ENCODE measurements around the gene SLC6A5.

Gene SLC6A5

DNA sequence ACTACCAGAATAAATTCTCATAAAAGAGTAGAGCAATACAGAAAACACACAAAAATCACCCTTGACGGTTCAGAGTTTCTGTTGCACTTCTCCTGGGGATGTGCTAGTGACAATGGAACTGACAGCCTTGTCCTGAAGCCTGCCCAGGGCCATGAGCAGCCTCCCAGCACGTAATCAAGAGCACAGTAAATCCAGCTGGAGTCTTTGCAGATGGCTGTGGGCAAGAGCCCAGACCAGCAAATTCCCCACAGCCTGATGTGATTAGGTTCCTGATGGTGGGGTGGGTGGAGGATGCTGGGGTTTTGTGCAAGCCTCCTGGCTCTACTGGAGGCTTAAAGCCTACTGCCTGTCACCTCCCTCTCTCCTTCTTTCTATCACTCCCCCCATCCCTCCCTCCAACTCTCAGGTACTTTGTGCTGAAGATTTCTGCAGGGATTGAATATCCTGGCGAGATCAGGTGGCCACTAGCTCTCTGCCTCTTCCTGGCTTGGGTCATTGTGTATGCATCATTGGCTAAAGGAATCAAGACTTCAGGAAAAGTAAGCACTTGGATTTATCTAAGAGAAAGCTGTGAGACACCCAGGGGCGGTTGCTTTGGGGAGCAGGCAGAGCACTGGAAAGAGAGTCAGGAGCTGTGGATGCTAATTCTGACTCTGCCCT, 18.1 kb downstream of the SLC6A5 start:
- TF ChIP-seq EZH2 (IDR thresholded peaks at IDR 0.05; ENCODE audit: borderline replicate concordance, low read depth, low read length, severe bottlenecking) = no peak
- TF ChIP-seq, protein P1, sequence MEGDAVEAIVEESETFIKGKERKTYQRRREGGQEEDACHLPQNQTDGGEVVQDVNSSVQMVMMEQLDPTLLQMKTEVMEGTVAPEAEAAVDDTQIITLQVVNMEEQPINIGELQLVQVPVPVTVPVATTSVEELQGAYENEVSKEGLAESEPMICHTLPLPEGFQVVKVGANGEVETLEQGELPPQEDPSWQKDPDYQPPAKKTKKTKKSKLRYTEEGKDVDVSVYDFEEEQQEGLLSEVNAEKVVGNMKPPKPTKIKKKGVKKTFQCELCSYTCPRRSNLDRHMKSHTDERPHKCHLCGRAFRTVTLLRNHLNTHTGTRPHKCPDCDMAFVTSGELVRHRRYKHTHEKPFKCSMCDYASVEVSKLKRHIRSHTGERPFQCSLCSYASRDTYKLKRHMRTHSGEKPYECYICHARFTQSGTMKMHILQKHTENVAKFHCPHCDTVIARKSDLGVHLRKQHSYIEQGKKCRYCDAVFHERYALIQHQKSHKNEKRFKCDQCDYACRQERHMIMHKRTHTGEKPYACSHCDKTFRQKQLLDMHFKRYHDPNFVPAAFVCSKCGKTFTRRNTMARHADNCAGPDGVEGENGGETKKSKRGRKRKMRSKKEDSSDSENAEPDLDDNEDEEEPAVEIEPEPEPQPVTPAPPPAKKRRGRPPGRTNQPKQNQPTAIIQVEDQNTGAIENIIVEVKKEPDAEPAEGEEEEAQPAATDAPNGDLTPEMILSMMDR (IDR thresholded peaks at IDR 0.05; ENCODE audit: borderline replicate concordance, extremely low read depth, low read length, poor library complexity, severe bottlenecking) = no peak
- Histone ChIP-seq H3K27me3 (ENCODE audit: insufficient read depth, low read length, poor library complexity) (peaks cover 2% of the 10 kb centered on the region), H3K27ac (ENCODE audit: low read length) (no peak overlapping the region), H3K4me1 (ENCODE audit: insufficient read depth, low read length) (no peaks in the 10 kb centered on the region), H3K4me3 (ENCODE audit: low read depth in 1 of 2, low read length in 2 of 2) (no peak overlapping the region), H3K79me2 (ENCODE audit: insufficient read depth, low read length) (no peaks in the 10 kb centered on the region), H3K9me3 (ENCODE audit: insufficient read depth, low read length, severe bottlenecking) (no peaks in the 10 kb centered on the region), H3K36me3 (ENCODE audit: insufficient read depth, low read length) (no peaks in the 10 kb centered on the region), H3K9ac (ENCODE audit: low read depth, low read length) (no peak overlapping the region), H2AFZ (ENCODE audit: low read depth, low read length) (no peak overlapping the region), H3K4me2 (ENCODE audit: insufficient read depth, low read length) (no peak overlapping the region), H4K20me1 (ENCODE audit: insufficient read depth, low read length) (no peaks in the 10 kb centered on the region)
- ATAC-seq (ENCODE audit: insufficient read depth, low read depth) (no peak), DNase-seq (no peak)

DNA sequence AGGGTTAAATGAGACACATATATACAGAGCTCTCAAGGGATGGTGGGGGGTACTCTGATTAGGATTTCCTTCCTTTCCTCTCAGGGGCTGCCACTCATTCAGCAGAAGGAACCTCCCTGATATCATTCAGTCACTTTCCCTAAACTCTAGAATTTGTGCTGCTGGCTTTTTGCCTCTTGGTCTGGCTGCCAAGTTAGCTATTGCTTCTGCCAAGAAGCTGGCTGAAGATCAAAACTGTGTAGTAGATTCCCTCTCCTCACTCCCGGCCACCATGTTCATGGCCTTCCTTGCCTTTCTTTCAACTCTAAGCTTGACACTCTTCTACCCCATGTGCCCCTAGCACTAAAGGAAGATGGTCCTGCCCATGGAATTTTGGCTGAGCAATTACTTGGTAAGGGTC, 18.7 kb downstream of the SLC6A5 start:
- H3K79me2 ChIP-seq (ENCODE audit: insufficient read depth, low read length) = no peaks in the 10 kb centered on the region
- no peaks in the 10 kb centered on the region for H3K4me1 ChIP-seq (ENCODE audit: insufficient read depth, low read length)
- H3K27ac ChIP-seq (ENCODE audit: low read length) = no peak overlapping the region
- no peak for ATAC-seq (ENCODE audit: insufficient read depth, low read depth)
- H3K4me3 ChIP-seq (ENCODE audit: low read depth in 1 of 2, low read length in 2 of 2) = no peak overlapping the region
- no peak overlapping the region for H3K9ac ChIP-seq (ENCODE audit: low read depth, low read length)
- peaks cover 2% of the 10 kb centered on the region for H3K27me3 ChIP-seq (ENCODE audit: insufficient read depth, low read length, poor library complexity)
- no peak overlapping the region for H3K4me2 ChIP-seq (ENCODE audit: insufficient read depth, low read length)
- TF ChIP-seq, protein P1 (IDR thresholded peaks at IDR 0.05; ENCODE audit: borderline replicate concordance, extremely low read depth, low read length, poor library complexity, severe bottlenecking) = no peak
- TF ChIP-seq EZH2 (IDR thresholded peaks at IDR 0.05; ENCODE audit: borderline replicate concordance, low read depth, low read length, severe bottlenecking) = no peak
- H3K36me3 ChIP-seq (ENCODE audit: insufficient read depth, low read length) = no peaks in the 10 kb centered on the region
- no peak overlapping the region for H2AFZ ChIP-seq (ENCODE audit: low read depth, low read length)
- H4K20me1 ChIP-seq (ENCODE audit: insufficient read depth, low read length) = no peaks in the 10 kb centered on the region
- DNase-seq = no peak
- H3K9me3 ChIP-seq (ENCODE audit: insufficient read depth, low read length, severe bottlenecking) = no peaks in the 10 kb centered on the region

DNA sequence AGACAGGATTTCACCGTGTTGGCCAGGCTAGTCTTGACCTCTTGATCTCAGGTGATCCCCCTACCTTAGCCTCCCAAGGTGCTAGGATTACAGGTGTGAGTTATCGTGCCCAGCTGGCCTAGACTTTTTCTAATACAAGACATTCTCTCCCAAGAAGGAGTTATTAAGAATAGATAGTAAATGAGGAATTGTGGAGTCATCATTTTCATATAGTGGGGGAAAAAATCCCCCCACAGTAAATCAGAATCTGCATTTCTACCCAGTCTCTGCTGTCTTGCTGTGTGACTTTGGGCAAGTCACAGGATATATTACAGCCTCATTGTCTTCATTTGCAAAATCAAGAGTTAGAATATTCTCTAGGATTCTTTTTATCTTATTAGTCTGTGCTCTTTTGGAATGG, 21.6 kb downstream of the SLC6A5 start:
- Histone ChIP-seq H3K27ac (ENCODE audit: low read length) (no peak overlapping the region), H3K9ac (ENCODE audit: low read depth, low read length) (no peak overlapping the region), H3K4me2 (ENCODE audit: insufficient read depth, low read length) (no peak overlapping the region), H3K9me3 (ENCODE audit: insufficient read depth, low read length, severe bottlenecking) (no peaks in the 10 kb centered on the region), H4K20me1 (ENCODE audit: insufficient read depth, low read length) (no peaks in the 10 kb centered on the region), H3K27me3 (ENCODE audit: insufficient read depth, low read length, poor library complexity) (peaks cover 2% of the 10 kb centered on the region), H3K36me3 (ENCODE audit: insufficient read depth, low read length) (no peaks in the 10 kb centered on the region), H3K79me2 (ENCODE audit: insufficient read depth, low read length) (no peaks in the 10 kb centered on the region), H3K4me3 (ENCODE audit: low read depth in 1 of 2, low read length in 2 of 2) (no peak overlapping the region), H3K4me1 (ENCODE audit: insufficient read depth, low read length) (no peaks in the 10 kb centered on the region), H2AFZ (ENCODE audit: low read depth, low read length) (no peak overlapping the region)
- ATAC-seq (ENCODE audit: insufficient read depth, low read depth) (no peak), DNase-seq (no peak)
- TF ChIP-seq, protein P1 (IDR thresholded peaks at IDR 0.05; ENCODE audit: borderline replicate concordance, extremely low read depth, low read length, poor library complexity, severe bottlenecking) = no peak
- no peak for TF ChIP-seq EZH2 (IDR thresholded peaks at IDR 0.05; ENCODE audit: borderline replicate concordance, low read depth, low read length, severe bottlenecking)
